Globus pallidus (tissue), 1 donor: ENCODE data around the gene NR2F2.

Source experiments
- DNase-seq: peaks from one replicate; pipeline ENCODE4 v3.0.0-alpha.2; 2015; ENCODE audit warnings: low spot score

Gene NR2F2

GRCh38 chr15:96332637-96333121, 2.2 kb downstream of the NR2F2 start:
- no peak for DNase-seq

DNA sequence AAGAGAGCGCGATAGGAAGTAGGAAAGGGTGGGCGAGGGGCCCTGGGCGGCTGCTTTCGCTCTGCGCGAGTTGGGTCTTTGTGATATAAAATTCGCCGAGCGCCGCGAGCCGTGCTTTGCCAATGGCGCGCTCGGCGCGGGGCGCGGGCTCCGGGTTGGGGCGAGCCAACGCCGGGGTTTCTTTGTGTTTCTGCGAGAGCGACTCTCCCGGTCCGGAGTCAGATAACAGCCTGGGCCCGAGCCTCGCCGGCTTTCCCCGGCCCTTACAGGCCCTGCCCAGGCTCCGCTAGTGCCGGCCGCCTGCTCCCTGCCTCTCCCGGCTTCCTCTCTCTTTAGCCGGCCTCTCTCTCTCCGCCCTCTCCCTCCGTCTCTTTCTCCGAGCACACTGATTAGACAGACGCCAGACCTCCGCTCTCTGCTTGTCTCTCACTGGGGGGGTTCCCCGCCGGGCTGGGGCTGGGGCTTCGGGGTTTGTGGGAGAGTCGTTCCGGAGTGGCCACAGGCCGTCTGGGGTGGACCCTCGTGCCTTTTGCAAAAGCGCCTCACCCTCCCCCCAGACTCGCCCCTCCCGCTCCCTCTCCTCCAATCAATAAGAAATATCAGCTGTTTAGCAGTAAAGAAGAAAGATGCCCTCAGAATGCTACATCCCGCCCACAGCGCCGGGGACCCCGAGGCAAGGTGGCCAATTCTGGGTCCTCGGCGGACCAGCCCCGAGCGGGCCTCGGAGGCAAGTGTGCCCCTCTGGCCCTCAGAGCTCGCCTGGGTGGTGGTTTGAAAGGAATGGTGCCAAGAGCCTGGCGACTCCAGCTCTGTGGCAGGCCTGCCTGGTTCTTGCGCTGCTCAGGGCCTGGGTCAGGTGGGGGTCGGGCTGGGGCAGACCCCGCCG, 2.9 kb downstream of the NR2F2 start:
- DNase-seq: no peak

DNA sequence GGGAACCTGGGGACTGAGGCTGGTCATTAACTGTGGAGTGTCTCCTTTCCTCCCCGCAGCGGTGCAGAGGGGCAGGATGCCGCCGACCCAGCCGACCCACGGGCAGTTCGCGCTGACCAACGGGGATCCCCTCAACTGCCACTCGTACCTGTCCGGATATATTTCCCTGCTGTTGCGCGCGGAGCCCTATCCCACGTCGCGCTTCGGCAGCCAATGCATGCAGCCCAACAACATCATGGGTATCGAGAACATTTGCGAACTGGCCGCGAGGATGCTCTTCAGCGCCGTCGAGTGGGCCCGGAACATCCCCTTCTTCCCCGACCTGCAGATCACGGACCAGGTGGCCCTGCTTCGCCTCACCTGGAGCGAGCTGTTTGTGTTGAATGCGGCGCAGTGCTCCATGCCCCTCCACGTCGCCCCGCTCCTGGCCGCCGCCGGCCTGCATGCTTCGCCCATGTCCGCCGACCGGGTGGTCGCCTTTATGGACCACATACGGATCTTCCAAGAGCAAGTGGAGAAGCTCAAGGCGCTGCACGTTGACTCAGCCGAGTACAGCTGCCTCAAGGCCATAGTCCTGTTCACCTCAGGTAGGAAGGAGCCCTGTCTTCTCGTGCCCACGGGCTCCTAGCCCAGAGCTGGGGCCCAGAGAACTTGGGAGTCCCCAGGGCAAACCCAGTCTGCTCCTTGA, 3.7 kb downstream of the NR2F2 start:
- no peak for DNase-seq

DNA sequence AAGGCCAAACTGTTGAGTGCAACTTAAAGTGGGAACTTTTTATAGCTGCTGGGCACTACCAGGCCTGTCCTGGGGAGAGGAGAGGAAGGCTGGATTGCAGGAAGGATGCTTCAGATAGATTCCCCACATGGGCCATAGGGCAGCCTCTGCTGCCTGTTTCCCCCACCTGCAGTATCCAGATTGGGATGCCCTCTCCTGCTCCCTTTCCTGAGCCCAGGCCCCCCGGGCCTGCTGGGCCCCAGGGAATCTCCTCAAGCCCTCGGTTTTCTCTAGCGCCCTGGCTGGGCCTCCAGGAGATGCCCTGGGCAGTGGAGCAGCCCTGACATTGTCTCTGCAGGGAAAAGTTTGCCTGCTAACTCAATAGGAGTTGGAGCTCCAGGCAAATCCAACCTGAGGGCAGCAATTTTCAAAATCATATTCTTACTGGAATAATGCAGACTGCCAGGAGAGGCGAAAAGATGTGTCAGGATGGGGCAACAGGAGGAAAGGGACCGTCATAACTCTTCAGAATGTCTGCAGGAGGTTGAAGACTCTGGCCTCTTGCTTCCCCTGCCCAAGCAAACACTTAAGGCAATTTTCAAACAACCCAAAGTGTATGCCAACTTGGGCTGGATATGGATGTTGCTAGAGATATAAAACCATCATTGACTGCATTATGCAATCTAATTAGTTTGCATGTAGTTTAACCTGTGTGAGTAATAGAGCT, 4.4 kb downstream of the NR2F2 start:
- DNase-seq: no peak

DNA sequence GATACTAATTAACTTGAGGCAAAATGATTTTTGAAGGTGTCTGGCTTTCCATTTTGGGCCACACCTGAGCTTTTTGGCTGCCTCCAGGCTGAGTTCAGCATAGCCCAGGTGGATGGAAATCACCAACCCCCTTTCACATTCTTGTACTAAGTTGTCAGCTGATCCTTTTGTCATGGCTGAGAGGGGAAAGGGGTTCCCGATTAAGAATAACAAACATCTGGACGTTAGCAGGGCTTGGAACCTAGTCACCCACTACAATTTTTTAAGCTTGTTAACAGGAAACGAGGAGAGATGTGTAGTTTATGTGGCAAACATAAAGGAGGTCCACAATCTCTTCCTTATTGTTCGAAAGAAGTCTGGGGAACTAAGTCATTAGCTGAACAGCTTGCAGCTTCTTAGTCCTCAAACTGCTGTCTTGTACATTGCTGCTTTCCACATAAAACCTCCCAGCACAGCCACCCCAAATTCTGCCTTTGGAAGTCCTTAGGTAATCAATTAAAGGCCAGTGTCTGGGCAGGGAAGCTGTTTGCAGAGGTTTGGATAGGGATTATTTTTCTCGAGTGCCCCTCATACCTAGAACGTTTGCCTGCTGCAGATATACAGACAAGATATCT, 5.0 kb downstream of the NR2F2 start:
- no peak for DNase-seq

DNA sequence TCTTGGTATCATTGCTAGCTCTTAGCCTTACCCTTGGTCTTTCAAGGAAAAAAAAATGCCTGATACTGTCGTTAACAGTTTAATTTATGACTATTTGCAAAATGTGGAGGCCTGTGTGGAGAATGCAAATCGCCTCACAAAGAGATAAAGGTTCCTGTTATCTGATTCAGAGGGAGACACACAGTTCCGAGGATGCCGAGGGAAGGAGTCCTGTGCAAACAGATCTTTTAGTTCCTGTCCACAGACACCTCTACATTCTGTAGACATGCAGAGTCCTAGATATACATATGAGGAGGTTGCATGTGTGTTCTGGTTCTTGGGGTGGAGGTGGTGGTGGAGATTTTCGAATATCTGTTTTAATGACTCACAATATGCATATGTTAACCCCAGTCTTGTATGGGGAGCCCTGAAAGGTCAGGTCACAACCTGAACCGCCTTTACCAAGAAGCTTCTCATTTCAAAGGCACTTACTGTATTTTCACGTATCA, 5.7 kb downstream of the NR2F2 start:
- no peak for DNase-seq

DNA sequence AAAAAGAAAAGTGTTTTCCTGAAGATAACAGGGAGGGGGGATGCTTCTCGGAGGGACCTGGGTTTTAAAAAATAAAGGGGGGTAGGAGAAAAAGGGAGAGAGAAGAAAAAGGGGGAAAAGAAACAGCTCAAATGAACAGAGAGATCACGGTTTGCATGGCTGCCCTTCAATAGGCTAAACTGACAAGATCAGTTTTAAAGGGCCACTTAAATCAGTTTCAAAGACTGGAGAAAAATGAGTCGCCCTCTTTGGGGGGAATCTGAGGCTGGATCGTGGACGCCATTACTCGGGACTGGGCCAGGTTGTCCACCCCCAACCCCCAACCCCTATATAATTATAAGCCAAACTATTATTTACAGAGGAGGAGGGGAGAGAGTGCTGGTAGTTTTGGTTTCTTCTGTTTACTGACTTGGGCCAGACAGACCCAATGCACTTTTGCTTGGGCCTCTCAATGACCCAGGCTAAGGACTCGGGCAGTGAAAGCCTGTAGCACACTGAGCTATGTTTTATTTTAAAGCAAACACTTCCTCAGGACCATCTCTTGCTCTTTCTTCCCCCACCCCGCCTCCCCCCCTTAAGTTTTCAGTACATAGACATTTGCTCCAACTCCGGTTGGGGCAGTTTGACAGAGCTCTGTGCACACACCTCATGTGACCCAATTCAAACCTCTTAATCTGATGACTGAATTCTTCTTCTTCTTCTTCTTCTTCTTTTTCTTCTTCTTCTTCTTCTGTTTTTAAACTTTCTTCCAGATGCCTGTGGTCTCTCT, 6.3 kb downstream of the NR2F2 start:
- DNase-seq: no peak

DNA sequence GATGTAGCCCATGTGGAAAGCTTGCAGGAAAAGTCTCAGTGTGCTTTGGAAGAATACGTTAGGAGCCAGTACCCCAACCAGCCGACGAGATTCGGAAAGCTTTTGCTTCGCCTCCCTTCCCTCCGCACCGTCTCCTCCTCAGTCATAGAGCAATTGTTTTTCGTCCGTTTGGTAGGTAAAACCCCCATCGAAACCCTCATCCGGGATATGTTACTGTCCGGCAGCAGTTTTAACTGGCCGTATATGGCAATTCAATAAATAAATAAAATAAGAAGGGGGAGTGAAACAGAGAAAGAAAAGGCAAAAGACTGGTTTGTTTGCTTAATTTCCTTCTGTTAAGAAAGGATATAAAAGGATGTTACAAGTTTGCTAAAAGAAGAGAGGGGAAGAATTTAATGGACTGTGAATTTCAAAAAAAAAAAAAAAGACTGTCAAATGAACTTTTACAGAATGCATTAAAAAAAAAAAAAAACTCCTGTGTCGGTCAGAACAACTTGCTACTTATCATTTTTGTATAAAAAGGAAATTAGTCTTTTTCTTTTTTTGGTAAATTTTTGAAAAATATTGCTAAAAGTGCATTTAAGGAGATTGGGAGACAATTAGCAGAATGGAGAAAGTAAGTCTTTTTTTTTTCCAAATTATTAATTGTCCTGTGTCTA, 7.0 kb downstream of the NR2F2 start:
- no peak for DNase-seq

DNA sequence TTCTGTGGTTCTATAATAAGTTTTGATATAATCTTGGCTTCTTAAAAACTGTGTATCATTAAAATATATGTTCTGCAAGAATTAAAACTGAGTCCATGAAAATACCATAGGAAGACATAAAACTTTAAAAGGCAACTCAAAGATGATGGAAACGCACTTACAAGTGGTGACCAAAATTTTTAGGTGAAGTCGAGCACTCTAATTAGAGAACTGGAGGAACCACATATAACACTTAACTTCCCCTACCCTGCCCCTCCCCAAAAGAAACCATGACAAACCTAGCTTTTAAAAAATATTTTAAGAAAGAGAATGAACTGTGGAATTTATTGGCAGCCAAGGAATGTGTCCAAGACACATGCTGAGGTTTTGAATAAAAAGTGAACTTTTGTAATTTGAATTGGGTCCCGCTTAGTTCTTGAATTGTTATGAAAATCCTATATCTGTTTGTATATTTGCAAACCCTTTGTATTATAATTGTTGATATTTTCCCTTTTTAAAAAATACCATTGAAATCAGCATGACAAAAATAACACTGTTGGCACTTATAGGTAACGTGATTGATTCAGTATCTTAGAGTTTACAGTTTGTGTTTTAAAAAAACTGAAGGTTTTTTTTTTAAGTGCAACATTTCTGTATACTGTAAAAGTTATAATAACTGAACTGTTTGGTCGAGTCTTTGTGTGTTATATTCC, 7.7 kb downstream of the NR2F2 start:
- DNase-seq: no peak

GRCh38 chr15:96338766-96339618, 8.5 kb downstream of the NR2F2 start:
- no peak for DNase-seq

DNA sequence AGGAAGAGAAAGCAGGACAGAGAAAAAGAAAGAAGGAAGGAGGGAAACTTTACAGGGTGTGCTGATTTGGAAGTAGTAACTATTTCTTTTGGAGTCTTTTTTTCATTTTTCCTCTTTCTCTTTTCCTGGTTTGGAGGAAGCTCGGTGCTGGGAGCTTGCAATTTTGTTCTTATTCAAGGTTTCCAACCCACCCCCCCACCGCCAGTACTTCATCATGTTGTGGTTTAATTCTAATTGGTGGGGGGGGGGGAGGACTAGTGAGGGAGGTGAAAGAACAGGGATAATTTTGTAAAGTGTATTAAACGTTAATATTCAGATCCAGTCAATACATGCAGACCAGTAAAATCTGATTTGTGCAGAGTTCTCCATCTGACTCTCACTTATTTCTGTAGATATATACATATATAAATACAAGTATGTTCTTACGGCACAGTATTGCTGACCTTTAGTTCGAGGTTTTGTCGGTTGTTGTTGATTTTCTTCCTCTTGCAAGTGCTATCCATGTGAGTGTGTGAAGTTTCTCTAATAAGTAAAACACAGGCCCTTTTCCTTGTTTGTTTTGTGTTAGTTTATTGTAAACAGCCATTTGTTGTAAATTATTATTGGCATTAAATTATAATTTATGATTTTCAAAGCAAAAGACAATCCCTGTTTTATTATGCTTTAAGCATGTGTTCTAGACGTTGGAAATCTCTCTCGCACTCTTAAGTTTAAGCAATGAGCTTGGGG, 9.3 kb downstream of the NR2F2 start:
- no peak for DNase-seq

DNA sequence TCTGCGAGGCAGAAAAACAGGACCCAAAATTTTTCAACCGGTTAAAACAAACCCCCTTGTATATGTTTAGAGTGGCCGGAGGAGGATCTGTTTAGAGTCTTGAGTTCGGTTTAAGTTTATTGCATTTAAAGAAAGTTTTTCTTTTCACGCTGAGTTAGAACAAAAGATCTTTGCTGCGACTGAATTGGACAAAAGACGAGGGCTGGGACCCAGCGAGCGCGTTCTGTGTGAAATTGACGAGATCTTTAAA, 9.8 kb downstream of the NR2F2 start:
- DNase-seq: no peak

- DNase-seq: peak; percentile 55
Observed at GRCh38 chr15:96340598-96341512, 10.4 kb downstream of the NR2F2 start.

DNA sequence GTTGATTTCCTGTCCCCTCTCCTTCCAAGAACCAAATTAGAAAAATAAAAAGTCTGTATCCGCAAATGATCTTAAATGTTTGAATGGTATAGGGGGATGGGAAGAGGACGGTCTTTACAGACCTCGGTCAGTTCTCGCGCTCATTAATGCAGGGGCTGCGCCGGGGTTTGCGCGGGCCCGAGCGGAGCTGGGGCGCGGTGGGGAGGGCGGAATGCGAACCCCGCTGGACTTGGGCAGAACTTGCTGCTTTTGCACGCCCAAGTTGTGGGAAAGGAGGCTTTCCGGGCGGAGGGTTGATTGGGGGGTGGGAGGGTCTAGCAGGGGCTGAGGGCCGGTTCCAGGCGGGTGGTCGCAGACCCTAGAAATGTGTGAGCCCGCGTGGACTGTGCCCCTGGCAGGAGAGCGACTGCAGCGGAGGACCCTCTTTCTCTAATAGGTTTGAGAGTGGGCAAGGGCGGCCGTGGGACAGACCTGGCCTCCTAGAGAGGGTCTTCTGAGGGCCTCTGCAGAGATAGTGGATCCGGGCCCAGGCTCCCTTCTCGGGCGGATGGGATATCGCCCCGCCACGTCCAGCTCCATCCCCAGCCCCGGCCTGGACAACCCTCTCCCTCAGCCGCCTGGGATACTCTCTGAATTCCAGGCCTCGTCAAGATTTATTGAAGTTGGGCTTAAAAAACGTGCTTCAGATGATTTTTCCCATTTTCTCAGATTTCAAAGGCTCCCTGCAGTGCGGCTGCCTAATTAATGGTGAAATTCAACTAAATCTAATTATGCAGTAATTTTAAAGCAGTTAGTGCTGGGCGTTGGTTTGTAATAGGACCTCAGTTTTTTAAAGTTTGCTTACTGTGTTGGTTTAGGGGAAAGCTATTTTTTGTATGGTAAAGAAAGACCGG, 11.3 kb downstream of the NR2F2 start:
- no peak for DNase-seq

GRCh38 chr15:96342406-96343112, 12.1 kb downstream of the NR2F2 start:
- no peak for DNase-seq
